Lower leg skin (tissue), 3 donors: ENCODE results near the gene DNPH1.

Experiments
- CTCF ChIP-seq, 3 donors: fragments of 450-650 bp; IDR thresholded peaks; one replicate each; pipeline ENCODE4 v1.5.1; 2016; ENCODE audit warnings: antibody characterized with exemption in 3 of 3, mild to moderate bottlenecking in 3 of 3, moderate library complexity in 2 of 3
- POLR2A ChIP-seq, 2 donors: fragments of 450-650 bp; IDR thresholded peaks; one replicate each; pipeline ENCODE4 v1.6.1; 2016 to 2017; ENCODE audit warnings: antibody characterized with exemption in 2 of 2, mild to moderate bottlenecking in 1 of 2, moderate library complexity in 1 of 2

- TF ChIP-seq CTCF (IDR thresholded peaks at IDR 0.05) (no peak), POLR2A (IDR thresholded peaks at IDR 0.05) (no peak)
Observed at GRCh38 chr6:43255408-43256054, 26.2 kb upstream of the DNPH1 start.
